GM21528 (cell line): ENCODE results near the gene PDGFC.

Experiments
- ATAC-seq: cut with Tn5 transposase; IDR thresholded peaks from one replicate; pipeline ENCODE4 v1.9.1; 2021; ENCODE audit warnings: mild to moderate bottlenecking, moderate library complexity; ENCODE audit not compliant: unreplicated experiment, low FRiP score

The PDGFC gene

DNA sequence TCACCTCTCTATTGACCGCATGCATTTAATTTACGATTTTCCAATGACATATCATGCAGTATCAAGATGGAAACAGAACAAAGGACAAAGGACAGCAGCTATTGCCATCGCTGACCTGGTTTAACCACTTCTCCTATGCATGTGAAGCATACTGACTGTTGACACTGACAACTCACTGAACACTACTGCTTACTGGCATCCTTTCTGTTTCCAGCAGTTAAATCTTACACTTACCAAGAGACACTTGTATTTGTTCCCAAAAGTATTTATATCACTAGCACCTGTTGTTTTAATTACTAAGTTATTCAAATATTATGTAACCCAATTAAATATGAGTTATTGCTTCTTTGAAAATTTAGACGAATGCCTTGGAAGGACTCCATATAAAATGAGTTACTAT lies 176.7 kb downstream of the PDGFC start:
- no peak for ATAC-seq

DNA sequence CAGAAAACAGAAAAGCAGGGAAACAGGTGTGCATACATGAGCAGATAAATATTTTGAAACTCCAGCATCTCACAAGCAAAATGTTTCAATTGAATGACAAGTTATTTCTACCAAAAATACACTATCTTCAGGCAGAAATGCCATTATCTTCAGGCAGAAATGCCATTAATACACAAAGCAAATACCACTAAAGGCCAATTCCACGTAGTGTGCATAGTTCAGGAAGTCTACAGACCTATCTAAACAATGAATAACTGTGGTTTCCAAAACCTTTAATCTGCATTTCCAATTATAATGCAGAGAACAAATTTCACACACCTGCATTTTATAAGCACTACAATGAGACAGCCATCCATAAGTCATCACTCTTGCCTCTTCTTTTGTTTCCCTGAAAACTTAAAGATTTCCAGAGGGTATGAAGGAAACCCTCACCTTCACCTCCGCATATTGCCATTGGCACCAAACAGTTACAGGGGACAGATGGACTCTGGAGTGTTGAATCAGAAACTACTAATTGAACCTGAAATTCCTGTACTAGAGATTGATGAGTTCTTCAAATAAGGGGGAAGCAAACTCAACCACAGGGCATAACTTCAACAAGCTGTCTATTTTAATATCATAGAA lies 179.0 kb downstream of the PDGFC start:
- ATAC-seq = no peak

DNA sequence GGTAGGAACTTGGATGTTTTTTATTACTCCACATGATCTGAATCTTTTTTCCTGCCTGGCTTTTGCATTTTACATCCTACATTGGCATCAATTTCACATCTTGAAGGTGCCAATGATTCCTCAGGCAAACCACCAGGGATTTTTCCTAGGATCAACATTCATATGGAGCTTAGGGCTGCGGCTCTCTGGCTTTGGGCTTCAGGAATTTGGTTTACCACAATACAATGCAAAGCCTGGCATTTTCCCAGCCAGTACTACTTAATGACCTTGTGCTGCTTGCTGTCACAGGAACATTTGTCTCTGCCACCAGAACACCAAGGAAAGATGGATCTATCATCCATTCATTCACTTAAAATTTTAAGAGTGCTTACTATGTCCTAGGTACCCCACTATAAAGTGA lies 180.7 kb downstream of the PDGFC start:
- no peak for ATAC-seq

DNA sequence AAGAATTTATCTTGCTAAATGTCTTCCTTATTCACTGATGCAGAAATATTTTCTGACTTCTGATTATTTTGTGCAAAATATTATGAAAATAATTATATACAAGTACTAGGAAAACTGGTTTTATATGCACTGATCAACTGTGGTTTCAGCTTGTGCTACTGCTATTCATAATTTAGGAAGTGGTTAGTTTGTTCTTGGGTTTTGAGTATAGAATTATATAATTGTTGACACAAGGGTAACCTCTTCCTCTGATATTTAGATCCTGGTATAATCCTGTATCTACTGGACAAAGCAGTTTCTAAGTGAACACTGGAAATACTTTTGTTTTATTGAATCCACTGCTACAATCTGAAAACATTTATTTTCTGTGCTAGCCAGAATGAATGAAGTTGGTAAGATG lies 182.8 kb downstream of the PDGFC start:
- no peak for ATAC-seq

DNA sequence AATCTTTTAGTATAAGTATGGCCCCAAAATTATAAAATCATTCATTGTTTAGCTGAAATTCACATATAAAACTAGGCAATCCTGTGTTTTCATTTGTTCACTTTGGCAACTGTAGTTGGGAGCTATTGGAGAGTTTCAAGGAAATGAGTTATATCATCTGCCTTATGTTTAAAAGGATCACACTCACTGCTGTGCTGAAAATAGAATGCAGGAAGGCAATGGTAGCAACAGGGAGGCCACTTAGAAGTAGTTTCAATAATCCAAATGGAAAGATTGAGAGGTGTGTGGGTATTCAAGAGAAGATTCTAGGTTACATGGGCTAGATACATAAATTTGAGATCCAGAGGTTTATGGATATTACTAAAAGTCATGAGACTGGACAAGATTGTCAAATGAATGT lies 184.9 kb downstream of the PDGFC start:
- no peak for ATAC-seq

DNA sequence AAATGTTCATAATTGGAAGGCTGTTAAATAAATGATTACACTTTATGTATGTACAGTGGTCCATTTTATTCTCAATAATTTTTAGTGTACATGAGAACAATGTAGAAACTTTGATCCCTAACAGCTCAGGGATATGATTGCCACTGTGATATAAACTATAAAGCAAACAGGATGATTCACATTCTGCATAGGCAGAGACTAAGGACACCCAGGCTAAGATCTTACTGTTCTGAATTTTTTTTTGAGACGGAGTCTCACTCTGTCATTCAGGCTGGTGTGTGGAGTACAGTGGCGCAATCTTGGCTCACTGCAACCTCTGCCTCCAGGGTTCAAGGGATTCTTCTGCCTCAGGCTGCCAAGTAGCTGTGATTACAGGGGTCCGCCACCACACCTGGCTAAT lies 186.6 kb downstream of the PDGFC start:
- ATAC-seq = no peak

DNA sequence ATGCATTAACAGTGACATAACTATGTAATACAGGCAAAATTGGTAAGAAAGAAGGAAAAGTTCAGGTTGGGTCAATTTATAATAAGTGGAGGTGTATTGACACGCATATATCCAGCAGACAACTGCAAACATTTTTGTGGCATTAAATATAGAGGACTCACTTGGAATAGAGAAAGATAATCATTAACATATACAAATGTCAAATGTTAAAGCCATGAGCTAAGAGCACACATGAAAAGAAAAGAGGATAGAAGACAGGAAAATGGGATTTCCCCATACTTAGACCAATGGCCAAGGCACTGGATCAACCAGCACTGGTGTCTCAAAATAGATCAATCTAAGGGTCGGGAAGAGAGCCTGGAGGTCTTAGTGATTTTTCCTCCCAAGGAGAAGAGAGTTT lies 187.6 kb downstream of the PDGFC start:
- no peak for ATAC-seq

DNA sequence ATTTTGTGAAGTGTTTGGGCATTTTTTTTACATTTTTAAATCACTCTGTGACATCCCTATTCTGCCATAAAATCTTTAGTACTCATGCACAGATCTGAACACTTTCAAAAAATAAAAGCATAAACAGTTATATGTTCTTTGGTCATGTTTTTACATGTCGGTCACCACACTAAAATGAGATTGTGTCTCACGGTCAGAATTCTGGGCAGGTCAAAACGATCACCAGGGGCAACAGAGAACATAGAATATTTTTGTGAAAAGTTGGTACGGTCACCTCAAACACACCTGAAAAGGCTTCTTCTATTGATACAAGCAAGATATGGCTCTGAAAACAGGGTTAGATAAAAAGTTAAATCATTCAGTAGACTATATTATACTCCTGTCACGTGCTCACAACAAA lies 189.1 kb downstream of the PDGFC start:
- no peak for ATAC-seq

DNA sequence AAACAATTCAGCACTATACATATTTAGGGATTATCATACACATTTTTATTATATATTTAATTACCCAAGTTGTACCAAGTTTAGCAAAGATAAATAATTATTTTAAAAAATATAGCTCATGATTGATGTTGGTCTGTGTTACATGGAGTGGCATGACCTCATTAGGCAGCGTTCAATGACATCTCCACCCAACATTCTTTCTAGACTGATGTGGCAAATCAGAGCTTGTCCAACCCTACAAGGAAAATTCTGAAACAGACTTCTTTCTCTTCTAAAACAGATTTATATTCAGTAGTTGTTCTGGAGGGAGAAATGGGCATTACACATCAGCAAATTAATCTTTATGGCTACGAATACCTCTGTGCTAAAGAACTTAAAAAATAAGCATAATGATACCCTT lies 189.7 kb downstream of the PDGFC start:
- ATAC-seq = no peak

DNA sequence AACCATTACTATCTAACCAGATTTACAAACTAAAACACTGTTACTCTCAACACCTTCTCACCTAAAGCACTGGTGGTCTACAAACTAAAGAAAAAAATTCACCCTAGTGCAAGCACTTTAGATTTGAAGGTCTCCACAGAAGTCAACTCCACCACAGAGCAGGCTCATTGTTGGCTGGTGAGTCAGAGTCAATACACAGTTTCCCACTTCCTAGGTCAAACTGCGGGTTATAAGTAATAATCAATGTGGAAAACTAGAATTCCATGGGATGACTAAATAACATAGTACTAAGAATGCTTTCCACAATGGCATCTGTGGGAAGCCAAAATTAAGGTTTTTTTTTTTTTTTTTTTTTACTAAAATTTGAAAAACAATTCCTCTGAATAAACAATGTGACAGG lies 191.8 kb downstream of the PDGFC start:
- no peak for ATAC-seq

DNA sequence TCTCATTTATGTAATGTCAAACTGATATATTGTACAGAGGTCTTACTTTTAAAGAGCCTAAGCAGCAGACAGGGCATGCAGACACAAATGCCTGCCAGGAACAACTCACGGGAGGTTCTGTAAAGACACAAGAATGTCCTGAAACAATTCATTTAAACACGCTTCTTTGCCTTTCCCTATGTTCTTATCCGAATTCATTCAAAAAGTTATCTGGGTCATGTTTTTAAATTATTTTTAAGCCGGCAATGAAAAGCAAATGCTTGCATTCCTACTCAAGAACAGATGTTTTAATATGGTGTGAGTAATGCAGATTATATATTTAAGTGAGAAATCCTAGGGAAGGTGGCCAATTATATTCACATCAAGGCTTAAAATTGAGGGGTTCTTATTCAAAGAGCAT lies 192.6 kb downstream of the PDGFC start:
- ATAC-seq = no peak

DNA sequence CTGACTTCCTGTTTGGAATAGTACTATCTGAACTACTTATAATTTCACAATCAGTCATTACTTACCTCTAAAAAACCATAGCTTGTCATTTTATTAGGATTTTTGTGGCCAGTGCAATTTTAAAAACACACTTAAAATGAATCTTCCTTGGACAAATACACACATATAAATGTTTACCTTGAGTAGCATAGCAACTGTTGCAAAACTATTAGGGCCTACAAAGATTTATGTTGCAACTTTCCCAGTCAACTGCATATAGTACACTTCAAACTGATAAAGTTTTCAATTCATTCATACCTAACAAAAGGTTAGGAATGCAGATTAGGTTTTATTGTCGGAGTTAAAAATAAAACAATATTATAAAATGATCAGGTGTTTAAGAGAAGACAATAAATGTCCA lies 193.0 kb downstream of the PDGFC start:
- ATAC-seq = no peak

DNA sequence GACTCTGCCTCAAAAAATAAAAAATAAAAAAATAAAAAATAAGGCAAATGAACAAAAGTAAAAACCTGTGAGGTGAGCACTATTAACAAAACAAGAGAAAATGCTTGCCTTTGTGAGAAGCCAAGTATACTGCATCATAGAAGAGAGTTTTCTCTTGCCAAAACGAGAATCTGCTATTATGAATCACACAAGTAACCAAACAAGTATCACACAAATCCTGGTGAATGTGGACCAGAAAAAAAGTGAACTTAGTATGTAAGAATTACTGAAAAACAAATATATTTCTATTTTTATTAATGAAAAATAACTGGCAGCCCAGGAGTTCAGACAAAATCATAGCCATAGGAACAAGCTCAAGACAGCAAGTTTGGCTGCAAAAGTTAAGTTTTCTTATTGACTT lies 193.5 kb downstream of the PDGFC start:
- no peak for ATAC-seq

DNA sequence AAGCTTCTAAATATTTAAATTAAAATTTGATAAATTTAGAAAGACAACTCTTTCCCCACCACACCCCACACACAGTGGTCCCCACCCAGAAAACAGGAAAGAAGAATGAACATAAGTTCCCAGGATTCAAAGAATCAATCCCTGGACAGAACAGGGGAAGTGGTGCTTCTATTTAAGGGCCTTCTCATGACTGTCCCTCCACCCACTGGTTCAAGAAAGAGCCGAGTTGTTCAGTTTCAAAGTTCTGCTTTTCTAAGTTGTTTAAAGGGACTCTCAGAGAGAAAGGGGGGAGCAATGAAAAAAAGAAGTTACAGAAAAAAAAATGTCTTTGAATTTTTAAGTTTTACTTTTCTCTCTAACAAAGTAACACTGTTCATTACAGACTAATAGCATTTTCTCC lies 195.8 kb downstream of the PDGFC start:
- ATAC-seq = no peak

DNA sequence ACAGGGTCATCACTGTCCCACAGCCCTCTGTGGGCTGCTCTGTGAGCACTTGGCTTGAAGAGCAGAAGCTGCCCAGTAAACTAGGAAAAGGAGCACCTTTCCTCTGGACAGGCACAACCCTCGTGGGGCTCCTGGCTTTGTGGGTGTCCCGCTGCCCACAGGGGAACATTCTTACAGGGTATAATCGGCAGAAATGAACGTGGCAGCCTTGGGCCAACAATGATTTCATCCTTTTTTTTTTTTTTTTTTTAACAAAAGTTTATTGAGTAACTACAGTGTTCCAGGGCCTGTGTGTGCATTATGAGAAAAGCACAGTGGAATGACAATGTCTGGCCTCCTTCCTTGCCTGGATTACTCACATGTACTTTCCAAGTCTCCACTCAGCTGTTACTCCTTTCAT lies 197.2 kb downstream of the PDGFC start:
- no peak for ATAC-seq

DNA sequence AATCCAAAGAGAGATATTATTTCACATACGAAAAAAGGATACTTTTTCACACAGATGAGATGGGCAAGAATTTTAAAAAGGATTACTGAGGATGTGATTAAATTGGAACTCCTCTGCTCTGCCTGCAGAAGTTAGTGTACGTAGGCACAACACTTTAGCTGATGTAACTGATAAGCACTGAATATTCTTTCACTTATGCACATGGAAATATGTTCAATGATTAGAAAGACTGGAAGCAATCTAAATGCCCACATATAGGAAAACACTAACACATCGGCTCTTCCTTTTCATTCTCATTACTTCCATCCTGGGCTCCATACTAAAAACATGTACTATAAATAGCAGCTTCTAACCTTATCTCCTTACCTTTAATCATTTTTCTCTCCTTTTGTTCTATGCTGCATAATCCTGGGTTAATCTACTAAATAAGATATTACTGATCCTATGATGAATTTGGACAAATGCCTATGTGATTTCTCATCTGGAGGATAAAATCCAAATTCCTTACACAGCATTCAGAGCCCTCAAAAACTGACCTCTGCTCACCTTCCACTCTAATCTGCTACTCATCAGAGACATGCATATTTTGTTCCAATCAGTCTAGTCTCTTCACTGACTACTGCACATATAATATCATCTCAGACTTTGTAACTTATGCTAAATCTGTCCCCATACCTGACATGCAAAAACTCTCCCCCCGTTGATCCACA lies 197.8 kb downstream of the PDGFC start:
- no peak for ATAC-seq

DNA sequence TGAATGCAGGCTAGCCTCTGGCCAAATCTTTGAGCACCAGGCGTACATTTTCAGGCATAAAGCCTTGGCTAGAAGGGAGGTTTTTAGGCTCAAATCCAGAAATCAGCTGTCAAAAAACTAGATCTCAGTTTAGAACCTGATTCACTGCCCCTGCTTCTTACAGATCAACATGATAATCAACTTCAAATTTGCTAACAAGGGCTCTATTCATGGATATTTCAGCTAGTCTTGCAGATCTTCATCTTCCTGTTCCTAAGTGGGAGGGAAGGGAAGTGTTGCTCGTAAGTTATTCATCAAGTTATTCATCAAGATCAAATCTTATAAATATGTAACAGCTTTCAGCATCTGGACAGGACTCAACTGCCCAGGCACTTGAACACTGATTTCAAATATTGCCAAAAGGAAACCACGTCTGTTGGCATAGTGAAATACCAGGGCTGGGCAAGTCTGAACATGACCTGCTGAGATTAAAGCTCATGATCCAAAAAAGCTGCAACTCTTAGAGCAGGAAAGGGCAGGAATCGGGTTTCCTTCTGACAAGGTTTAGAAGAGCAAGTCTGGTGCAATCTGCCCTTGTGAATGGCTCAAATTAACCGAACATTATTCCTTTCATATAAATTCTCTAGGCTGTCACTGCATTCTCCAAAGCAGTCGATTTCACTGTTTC lies 200.3 kb downstream of the PDGFC start:
- no peak for ATAC-seq

DNA sequence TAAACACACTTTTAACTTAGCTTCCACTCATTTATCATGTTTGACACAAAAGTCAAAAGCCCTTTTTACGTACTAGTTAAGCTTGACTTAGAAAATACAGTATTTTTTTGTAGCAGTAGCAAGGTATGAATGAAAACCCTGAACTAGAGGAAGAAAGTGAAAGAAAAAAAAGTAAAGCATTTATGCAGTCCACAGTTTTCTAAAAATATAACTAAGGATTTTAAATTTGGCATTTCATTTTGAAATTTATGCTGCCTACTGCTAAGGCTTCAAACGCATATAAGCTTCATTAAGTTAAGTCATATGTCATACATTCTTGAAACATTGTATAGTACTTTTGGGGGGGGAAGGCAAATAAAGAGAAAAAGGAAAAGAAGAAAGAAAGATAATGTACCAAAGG lies 201.5 kb downstream of the PDGFC start:
- ATAC-seq = no peak

DNA sequence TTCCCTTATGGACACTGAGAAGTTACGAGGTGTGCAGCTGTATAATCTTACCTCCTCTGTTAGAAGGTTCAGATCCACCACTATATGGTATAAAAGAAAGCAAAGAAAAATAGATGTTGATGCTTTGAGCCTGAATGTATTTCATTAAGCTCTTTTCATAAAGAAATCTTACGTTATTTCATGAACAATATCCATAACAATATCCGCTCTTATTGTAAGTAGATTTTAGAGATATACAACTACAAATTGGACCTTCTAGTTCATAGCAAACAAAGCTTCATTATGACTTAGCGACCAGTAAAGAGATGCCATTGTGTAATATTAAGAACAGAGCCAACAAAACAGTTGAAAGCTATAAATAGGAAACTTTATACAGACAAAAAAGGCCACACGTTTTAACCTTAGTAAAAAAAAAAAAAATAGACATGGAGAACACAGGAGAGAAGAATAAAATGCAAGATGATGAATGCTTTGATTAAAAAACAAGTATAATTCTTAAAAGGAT lies 203.6 kb downstream of the PDGFC start:
- ATAC-seq = no peak

DNA sequence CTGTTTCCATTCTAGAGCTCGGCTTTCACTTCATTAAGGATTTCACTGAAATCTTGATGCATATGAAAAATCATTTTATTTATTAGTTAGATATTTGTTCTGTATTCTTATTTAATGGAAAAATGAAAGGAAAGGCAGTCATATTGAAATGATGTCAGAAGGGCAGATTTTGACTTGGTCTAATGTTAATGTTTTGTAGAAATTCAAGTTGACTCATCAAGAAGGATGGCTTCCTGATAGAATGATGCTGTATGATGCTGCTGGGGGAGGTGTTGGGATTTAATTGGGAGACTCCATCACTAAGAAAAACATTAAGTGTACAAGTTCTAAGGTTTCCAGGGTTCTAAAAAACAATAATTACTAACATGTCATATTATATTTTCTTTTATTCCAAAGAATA lies 204.8 kb downstream of the PDGFC start:
- ATAC-seq = no peak

DNA sequence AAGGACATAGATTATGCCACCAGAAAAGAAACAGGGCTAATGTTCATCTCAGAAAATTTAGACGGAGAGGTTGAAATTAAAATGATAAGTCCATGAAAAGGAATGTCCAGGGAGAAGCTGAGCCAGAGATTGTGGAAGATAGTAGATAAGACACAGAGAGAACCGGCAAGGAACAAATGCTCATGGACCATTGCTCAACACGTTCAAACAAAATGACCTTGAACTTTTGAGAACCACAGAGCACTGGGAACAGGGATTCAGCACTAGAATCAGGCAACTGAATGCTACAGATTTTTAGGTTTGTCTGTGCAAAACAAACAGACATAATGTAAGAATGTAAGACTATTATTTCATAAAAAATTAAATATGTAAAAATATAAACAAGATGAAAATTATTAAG lies 206.3 kb downstream of the PDGFC start:
- ATAC-seq = no peak

DNA sequence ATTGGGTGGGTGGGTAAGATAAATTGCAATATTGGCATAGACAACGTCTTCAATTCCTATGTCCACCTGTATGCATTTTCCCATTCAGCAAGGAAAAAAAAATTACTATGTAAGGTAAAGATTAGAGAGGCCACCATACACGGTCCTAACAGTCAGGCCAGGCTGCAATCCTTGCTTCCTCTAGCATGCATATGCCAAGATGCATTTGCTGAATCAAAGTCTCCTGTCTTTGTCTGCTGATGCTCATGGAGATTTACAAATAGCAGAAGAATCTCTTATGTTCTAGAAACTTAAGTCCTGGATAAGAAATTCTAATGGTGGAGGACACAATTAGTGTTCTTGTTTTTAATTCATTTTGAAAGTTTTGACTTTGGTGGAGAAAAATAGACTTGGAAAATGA lies 206.8 kb downstream of the PDGFC start:
- ATAC-seq = no peak
